Transverse colon (tissue), 4 donors: ENCODE data around the gene EXOSC1. TPM values are rescaled to one million over a fixed set of nuclear protein-coding genes. Genes with fewer than 3 reads are reported as not detected.
A peak's percentile ranks its signal among the peaks of the same experiment; 100 is the strongest.
"Not testable (repeated sequence)": the region's sequence is repeated elsewhere in the genome, so short reads cannot be mapped to it uniquely, and the experiment has no call there.

Experiments
- DNase-seq: peaks from one replicate; pipeline ENCODE4 v3.0.0-alpha.2; 2019
- H3K27ac ChIP-seq, 4 donors: fragments of 200-600 bp; sonication (generic); 2 replicates each; pipeline ENCODE4 v1.5.1; 2016 to 2018; ENCODE audit warnings: inconsistent platforms in 4 of 4
- H3K27me3 ChIP-seq: fragments of 200-600 bp; sonication (generic); 2 replicates; pipeline ENCODE4 v1.5.1; 2017; ENCODE audit warnings: inconsistent platforms
- H3K36me3 ChIP-seq, 4 donors: fragments of 200-600 bp; sonication (generic); 2 replicates each; pipeline ENCODE4 v1.5.1; 2017 to 2019; ENCODE audit warnings: inconsistent platforms in 4 of 4
- H3K4me1 ChIP-seq, 4 donors: fragments of 200-600 bp; sonication (generic); 2 replicates each; pipeline ENCODE4 v1.5.1; 2017 to 2020; ENCODE audit warnings: inconsistent platforms in 4 of 4
- H3K4me3 ChIP-seq, 4 donors: fragments of 200-600 bp; sonication (generic); 1 replicate in 1 of 4; 2 replicates in 3 of 4; pipeline versions ENCODE4 v1.5.1 to v1.6.1; 2017 to 2019; ENCODE audit warnings: inconsistent platforms in 4 of 4
- H3K9me3 ChIP-seq, 2 donors: fragments of 200-600 bp; sonication (generic); 2 replicates each; pipeline ENCODE4 v1.5.1; 2017 to 2019; ENCODE audit warnings: inconsistent platforms in 2 of 2
- EP300 ChIP-seq: sonication (generic); formaldehyde crosslinking; IDR thresholded peaks from one replicate; pipeline ENCODE4 v1.6.1; 2017; ENCODE audit warnings: antibody characterized with exemption, low read depth
- POLR2A ChIP-seq: fragments of 450-650 bp; IDR thresholded peaks from one replicate; pipeline ENCODE4 v1.6.1; 2016; ENCODE audit warnings: antibody characterized with exemption, mild to moderate bottlenecking, moderate library complexity
- POLR2AphosphoS5 ChIP-seq, 3 donors: sonication (generic); formaldehyde crosslinking; IDR thresholded peaks; one replicate each; pipeline ENCODE4 v1.6.1; 2016; ENCODE audit warnings: antibody characterized with exemption in 3 of 3
- WGBS, 2 donors: methylation state at CpG; one replicate each; pipeline ENCODE4 v1.1.5; 2018; ENCODE audit warnings: low coverage in 1 of 2; 5-methylcytosine and 5-hydroxymethylcytosine counted together
- in situ Hi-C, 4 donors: fragments of 200-750 bp; cut with MboI; loops; one replicate each; pipeline versions ENCODE4 v1.15.0 to v1.15.1; 2017; ENCODE audit warnings: low sequenced_read_pairs in 3 of 4, low pct_ligation_motif_present in 1 of 4, low pct_unique_long_range_greater_than_20kb in 1 of 4
- intact Hi-C: fragments of 100-400 bp; cut with DNase I; formaldehyde crosslinking; loops from one replicate; pipeline ENCODE4 v1.15.1; 2023; ENCODE audit warnings: low total_unique reads
- total RNA-seq, 4 donors: library from RNA; depleted of rRNA; stranded (reverse); fragments of >200 nt; gene quantifications; one replicate each; pipeline ENCODE4 v1.1.0, GENCODE V29; 2016
- TF ChIP-seq, protein P1 (sequence below), 5 experiments: fragments of 200-600 bp in 3 of 5; fragments of 450-650 bp in 2 of 5; sonication (generic) in 3 of 5; IDR thresholded peaks; 1 replicate in 2 of 5; 2 replicates in 3 of 5; pipeline ENCODE4 v1.5.1; 2016 to 2017; ENCODE audit warnings: antibody characterized with exemption in 5 of 5, inconsistent platforms in 3 of 5, mild to moderate bottlenecking in 2 of 5, moderate library complexity in 1 of 5

EXOSC1 gene
- total RNA-seq, 4 donors from 2014 or later, result 2.6 to 315 (median 26.1) TPM

DNA sequence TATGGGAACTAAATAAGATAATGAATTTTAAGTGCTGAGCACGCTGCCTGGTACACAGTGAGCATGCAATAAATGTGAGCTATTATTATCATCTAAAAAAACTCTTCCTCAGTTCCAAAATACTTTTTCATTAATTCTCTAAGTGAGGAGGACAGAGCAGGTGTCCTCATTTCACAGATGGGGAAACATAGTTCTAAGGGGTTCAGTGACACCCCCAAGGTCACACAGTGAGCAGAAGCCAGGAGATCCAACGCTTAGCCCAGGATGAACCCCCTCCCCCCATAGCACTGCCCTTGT lies 37.9 kb downstream of the EXOSC1 start:
- H3K27ac ChIP-seq, result peak overlapping the region in 3 of 4 donors; percentile 38 to 61 (median 54)
- no peak for TF ChIP-seq POLR2AphosphoS5 (IDR thresholded peaks at IDR 0.05)
- TF ChIP-seq POLR2A, result no peak
- TF ChIP-seq, protein P1, sequence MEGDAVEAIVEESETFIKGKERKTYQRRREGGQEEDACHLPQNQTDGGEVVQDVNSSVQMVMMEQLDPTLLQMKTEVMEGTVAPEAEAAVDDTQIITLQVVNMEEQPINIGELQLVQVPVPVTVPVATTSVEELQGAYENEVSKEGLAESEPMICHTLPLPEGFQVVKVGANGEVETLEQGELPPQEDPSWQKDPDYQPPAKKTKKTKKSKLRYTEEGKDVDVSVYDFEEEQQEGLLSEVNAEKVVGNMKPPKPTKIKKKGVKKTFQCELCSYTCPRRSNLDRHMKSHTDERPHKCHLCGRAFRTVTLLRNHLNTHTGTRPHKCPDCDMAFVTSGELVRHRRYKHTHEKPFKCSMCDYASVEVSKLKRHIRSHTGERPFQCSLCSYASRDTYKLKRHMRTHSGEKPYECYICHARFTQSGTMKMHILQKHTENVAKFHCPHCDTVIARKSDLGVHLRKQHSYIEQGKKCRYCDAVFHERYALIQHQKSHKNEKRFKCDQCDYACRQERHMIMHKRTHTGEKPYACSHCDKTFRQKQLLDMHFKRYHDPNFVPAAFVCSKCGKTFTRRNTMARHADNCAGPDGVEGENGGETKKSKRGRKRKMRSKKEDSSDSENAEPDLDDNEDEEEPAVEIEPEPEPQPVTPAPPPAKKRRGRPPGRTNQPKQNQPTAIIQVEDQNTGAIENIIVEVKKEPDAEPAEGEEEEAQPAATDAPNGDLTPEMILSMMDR (IDR thresholded peaks at IDR 0.05), result no peak
- TF ChIP-seq EP300, result no peak
- no peak for DNase-seq
- no peaks in the 10 kb centered on the region for H3K27me3 ChIP-seq
- intact Hi-C loops, result no loop called here
- H3K4me1 ChIP-seq, result peaks cover 0 to 16% (median 10%) of the 10 kb centered on the region in 4 donors
- no peaks in the 10 kb centered on the region for H3K36me3 ChIP-seq
- H3K9me3 ChIP-seq, result no peaks in the 10 kb centered on the region
- no peak overlapping the region for H3K4me3 ChIP-seq
- in situ Hi-C loops, result no loop called here
- WGBS, 2 donors, result 67 to 85% methylated on average over 1 to 2 of the region's 2 CpGs

DNA sequence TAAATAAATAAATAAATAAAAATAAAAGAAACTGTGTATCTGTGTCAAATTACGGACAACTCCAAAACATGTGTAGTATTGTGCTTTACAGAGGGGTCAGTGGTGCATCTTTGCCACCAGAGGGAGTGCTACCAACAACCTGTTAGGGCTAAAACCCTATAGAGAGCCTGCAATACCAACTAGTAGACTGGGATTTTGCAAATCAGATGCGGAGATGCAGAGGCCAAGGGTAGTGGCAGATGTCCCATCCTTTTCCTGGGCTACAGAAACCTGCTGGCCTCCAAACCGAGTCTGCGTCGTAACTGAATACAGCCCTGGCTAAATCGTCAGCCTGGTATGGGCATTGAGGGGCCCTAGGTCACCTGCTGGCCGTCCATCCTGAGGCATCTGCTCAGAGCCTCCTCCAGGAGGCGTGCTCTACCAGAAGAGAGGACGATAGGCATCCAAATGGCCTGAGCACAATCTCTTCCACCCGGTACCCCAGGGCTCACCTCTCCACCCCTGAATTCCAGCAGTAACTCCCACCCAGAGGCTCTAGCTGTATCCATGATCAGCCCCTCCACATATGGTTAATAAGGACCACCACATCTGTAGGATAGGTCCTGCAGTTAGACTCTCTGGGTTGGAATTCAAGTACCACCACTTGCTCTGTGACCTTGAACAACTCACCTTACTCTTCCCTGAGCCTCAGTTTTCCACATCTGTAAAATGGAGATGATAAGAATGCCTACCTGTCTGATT lies 38.4 kb downstream of the EXOSC1 start:
- Histone ChIP-seq H3K27ac (peak overlapping the region; percentile 22 to 61 (median 31)), H3K4me1 (peaks cover 0 to 16% (median 10%) of the 10 kb centered on the region in 4 donors), H3K4me3 (no peak overlapping the region), H3K9me3 (no peaks in the 10 kb centered on the region), H3K36me3 (no peaks in the 10 kb centered on the region), H3K27me3 (no peaks in the 10 kb centered on the region)
- intact Hi-C loops (no loop called here), in situ Hi-C loops (no loop called here)
- peak; percentile 62 for DNase-seq
- 3% methylated on average over 8 of the region's 10 CpGs; no CpG with 5 or more reads in 1 of the 2 donors for WGBS, 2 donors
- no peak for TF ChIP-seq POLR2AphosphoS5 (IDR thresholded peaks at IDR 0.05)
- no peak for TF ChIP-seq POLR2A
- TF ChIP-seq EP300, result no peak
- TF ChIP-seq, protein P1 (IDR thresholded peaks at IDR 0.05), result peak; percentile 81 to 91 (median 84)

GRCh38 chr10:97406483-97406882 lies 39.3 kb downstream of the EXOSC1 start:
- H3K9me3 ChIP-seq, in situ Hi-C loops, DNase-seq, H3K4me3 ChIP-seq, H3K36me3 ChIP-seq, intact Hi-C loops, H3K27me3 ChIP-seq: not testable (repeated sequence)
- H3K4me1 ChIP-seq, result peaks cover 0 to 18% (median 10%) of the 10 kb centered on the region in 4 donors
- WGBS, 2 donors, result 94% methylated on average over 7 of the region's 7 CpGs; no CpG with 5 or more reads in 1 of the 2 donors
- H3K27ac ChIP-seq, result peak overlapping the region in 1 of 4 donors; percentile 22

GRCh38 chr10:97406064-97406463 lies 39.7 kb downstream of the EXOSC1 start:
- in situ Hi-C loops, result no loop called here
- H3K4me1 ChIP-seq, result peaks cover 0 to 20% (median 10%) of the 10 kb centered on the region in 4 donors
- TF ChIP-seq POLR2AphosphoS5 (IDR thresholded peaks at IDR 0.05) (no peak), EP300 (no peak), POLR2A (no peak)
- TF ChIP-seq, protein P1 (IDR thresholded peaks at IDR 0.05), result no peak
- 80 to 81% methylated on average over 3 of the region's 3 CpGs for WGBS, 2 donors
- H3K9me3 ChIP-seq, result no peaks in the 10 kb centered on the region
- no peak for DNase-seq
- intact Hi-C loops, result no loop called here
- no peaks in the 10 kb centered on the region for H3K27me3 ChIP-seq
- no peaks in the 10 kb centered on the region for H3K36me3 ChIP-seq
- no peak overlapping the region for H3K4me3 ChIP-seq
- peak overlapping the region in 1 of 4 donors; percentile 22 for H3K27ac ChIP-seq

DNA sequence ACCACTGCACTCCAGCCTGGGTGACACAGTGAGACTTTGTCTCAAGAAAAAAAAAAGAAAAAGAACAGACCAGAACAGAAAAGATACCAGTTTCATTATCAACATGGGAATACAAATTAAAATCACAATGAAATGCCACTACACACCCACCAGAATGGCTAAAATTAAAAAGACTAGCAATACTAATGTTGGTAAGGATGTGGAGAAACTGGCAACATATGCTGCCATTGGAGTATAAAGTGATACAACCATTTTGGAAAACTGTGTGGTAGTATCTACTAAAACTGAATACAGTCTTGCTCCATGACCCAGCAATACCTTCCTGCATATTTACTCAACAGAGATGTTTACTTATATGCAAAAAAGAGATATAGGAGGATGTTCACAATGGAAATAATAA lies 41.8 kb downstream of the EXOSC1 start:
- Histone ChIP-seq H3K36me3 (no peaks in the 10 kb centered on the region), H3K4me3 (no peak overlapping the region), H3K4me1 (peaks cover 5 to 34% (median 20%) of the 10 kb centered on the region in 4 donors), H3K27me3 (no peaks in the 10 kb centered on the region), H3K9me3 (no peaks in the 10 kb centered on the region), H3K27ac (no peak overlapping the region)
- DNase-seq, result no peak
- in situ Hi-C loops (no loop called here), intact Hi-C loops (no loop called here)
- TF ChIP-seq EP300 (no peak), POLR2AphosphoS5 (IDR thresholded peaks at IDR 0.05) (no peak), POLR2A (no peak)
- TF ChIP-seq, protein P1 (IDR thresholded peaks at IDR 0.05), result no peak
